MM.1S (cell line): ENCODE results near the gene SLC22A14.

Source experiments
- DNase-seq: peaks from one replicate; pipeline ENCODE4 v3.0.0-alpha.2; 2015
- H2AFZ ChIP-seq: fragments of 300-600 bp; sonication (generic); 2 replicates; pipeline ENCODE4 v1.6.0; 2016; ENCODE audit warnings: antibody characterized with exemption, low read length
- H3F3A ChIP-seq: fragments of 300-600 bp; sonication (generic); 2 replicates; pipeline ENCODE4 v1.6.1; 2016; ENCODE audit warnings: mild to moderate bottlenecking, antibody characterized with exemption, low read length, moderate library complexity, mixed read lengths; ENCODE audit not compliant: insufficient read depth
- H3K27ac ChIP-seq: fragments of 300-600 bp; sonication (generic); 2 replicates; pipeline ENCODE4 v1.5.1; 2016; ENCODE audit warnings: mild to moderate bottlenecking, low read length
- H3K27me3 ChIP-seq: fragments of 300-600 bp; sonication (generic); replicated peaks from 2 replicates; pipeline ENCODE4 v1.6.0; 2016; ENCODE audit warnings: low read length; ENCODE audit not compliant: insufficient read depth
- H3K36me3 ChIP-seq: fragments of 300-600 bp; sonication (generic); replicated peaks from 2 replicates; pipeline ENCODE4 v1.6.1; 2016; ENCODE audit warnings: mild to moderate bottlenecking, low read length, mixed read lengths; ENCODE audit not compliant: insufficient read depth
- H3K4me1 ChIP-seq: fragments of 300-600 bp; sonication (generic); 2 replicates; pipeline ENCODE4 v1.6.1; 2016; ENCODE audit warnings: low read length, mixed read lengths
- H3K4me2 ChIP-seq: fragments of 300-600 bp; sonication (generic); 2 replicates; pipeline ENCODE4 v1.6.0; 2016; ENCODE audit warnings: low read depth, low read length
- H3K4me3 ChIP-seq: fragments of 300-600 bp; sonication (generic); 2 replicates; pipeline ENCODE4 v1.5.1; 2016; ENCODE audit warnings: low read length, mixed read lengths
- H3K79me2 ChIP-seq: fragments of 300-600 bp; sonication (generic); 2 replicates; pipeline ENCODE4 v1.6.1; 2016; ENCODE audit warnings: mixed run types, low read length, mixed read lengths
- H3K9ac ChIP-seq: fragments of 300-600 bp; sonication (generic); 2 replicates; pipeline ENCODE4 v1.6.1; 2016; ENCODE audit warnings: low read length, mixed read lengths
- H3K9me2 ChIP-seq: fragments of 300-600 bp; sonication (generic); replicated peaks from 2 replicates; pipeline ENCODE4 v1.6.1; 2016; ENCODE audit warnings: mild to moderate bottlenecking, low read length, mixed read lengths; ENCODE audit not compliant: insufficient read depth
- H3K9me3 ChIP-seq: fragments of 300-600 bp; sonication (generic); replicated peaks from 2 replicates; pipeline ENCODE4 v1.6.1; 2016; ENCODE audit warnings: mild to moderate bottlenecking, low read length, mixed read lengths; ENCODE audit not compliant: insufficient read depth
- H4K20me1 ChIP-seq: fragments of 300-600 bp; sonication (generic); 2 replicates; pipeline ENCODE4 v1.6.1; 2016; ENCODE audit warnings: mild to moderate bottlenecking, low read length, moderate library complexity, mixed read lengths; ENCODE audit not compliant: insufficient read depth
- EZH2 ChIP-seq: fragments of 300-600 bp; sonication (generic); optimal IDR thresholded peaks from 2 replicates; pipeline ENCODE3; 2017; ENCODE audit warnings: low read depth, mild to moderate bottlenecking, antibody characterized with exemption, low read length, mixed read lengths
- EZH2phosphoT487 ChIP-seq: fragments of 300-600 bp; sonication (generic); IDR thresholded peaks from 2 replicates; pipeline ENCODE4 v1.6.1; 2018; ENCODE audit warnings: antibody characterized with exemption, low read length
- TF ChIP-seq, protein P1 (sequence below): fragments of 300-600 bp; sonication (generic); IDR thresholded peaks from 2 replicates; pipeline ENCODE4 v1.5.1; 2016; ENCODE audit warnings: antibody characterized with exemption, low read length, mixed read lengths

The SLC22A14 gene

DNA sequence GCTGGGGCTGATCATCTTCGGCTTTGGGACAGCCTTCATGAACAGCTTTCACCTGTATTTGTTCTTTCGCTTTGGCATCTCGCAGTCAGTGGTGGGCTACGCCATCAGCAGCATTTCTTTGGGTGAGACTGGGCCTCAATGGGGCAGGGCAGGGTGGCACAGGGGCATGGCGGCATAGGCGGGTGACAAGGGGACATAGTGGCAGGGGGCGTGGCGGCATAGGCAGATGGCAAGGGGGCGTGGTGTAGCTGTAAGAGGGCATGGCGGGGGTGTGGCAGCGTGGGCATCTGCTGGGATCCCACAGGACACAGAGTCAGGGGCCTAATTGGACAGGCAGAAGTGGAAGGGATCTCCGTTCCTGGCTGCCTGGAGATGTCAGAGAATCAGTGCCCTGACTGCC lies 25.5 kb downstream of the SLC22A14 start:
- H3K4me2 ChIP-seq: no peak overlapping the region
- no peak overlapping the region for H3K9ac ChIP-seq
- no peaks in the 10 kb centered on the region for H3K9me2 ChIP-seq
- no peaks in the 10 kb centered on the region for H3K27me3 ChIP-seq
- no peaks in the 10 kb centered on the region for H3F3A ChIP-seq
- no peaks in the 10 kb centered on the region for H3K79me2 ChIP-seq
- no peak overlapping the region for H3K4me3 ChIP-seq
- TF ChIP-seq EZH2phosphoT487 (no peak), EZH2 (no peak)
- TF ChIP-seq, protein P1, sequence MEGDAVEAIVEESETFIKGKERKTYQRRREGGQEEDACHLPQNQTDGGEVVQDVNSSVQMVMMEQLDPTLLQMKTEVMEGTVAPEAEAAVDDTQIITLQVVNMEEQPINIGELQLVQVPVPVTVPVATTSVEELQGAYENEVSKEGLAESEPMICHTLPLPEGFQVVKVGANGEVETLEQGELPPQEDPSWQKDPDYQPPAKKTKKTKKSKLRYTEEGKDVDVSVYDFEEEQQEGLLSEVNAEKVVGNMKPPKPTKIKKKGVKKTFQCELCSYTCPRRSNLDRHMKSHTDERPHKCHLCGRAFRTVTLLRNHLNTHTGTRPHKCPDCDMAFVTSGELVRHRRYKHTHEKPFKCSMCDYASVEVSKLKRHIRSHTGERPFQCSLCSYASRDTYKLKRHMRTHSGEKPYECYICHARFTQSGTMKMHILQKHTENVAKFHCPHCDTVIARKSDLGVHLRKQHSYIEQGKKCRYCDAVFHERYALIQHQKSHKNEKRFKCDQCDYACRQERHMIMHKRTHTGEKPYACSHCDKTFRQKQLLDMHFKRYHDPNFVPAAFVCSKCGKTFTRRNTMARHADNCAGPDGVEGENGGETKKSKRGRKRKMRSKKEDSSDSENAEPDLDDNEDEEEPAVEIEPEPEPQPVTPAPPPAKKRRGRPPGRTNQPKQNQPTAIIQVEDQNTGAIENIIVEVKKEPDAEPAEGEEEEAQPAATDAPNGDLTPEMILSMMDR: no peak
- DNase-seq: no peak
- no peaks in the 10 kb centered on the region for H4K20me1 ChIP-seq
- no peaks in the 10 kb centered on the region for H3K4me1 ChIP-seq
- no peak overlapping the region for H3K27ac ChIP-seq
- no peaks in the 10 kb centered on the region for H3K36me3 ChIP-seq
- no peaks in the 10 kb centered on the region for H3K9me3 ChIP-seq
- no peak overlapping the region for H2AFZ ChIP-seq

DNA sequence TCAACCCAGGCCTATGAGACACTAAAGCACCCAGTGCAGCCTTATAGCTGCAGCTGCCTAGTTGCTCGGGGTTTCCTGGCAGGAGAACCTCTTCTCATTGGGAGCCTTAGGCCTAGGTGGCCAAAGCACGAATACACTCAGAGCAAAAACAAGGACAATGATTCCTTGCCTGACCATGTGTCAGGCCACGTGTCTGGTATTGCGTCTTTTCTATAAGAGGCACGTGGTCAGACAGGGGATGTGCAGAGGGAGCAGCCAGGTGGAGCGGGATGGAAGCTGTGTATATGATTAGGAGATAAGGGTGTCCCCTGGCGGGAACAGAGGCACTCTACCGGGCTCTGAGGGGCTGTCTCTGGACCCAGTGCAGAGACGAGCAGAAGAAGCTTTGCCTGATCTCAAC lies 26.4 kb downstream of the SLC22A14 start:
- Histone ChIP-seq H2AFZ (no peak overlapping the region), H3K79me2 (no peaks in the 10 kb centered on the region), H3K9ac (no peak overlapping the region), H3F3A (no peaks in the 10 kb centered on the region), H3K4me3 (no peak overlapping the region), H3K4me2 (no peak overlapping the region), H3K9me2 (no peaks in the 10 kb centered on the region), H3K27ac (no peak overlapping the region), H3K9me3 (no peaks in the 10 kb centered on the region), H3K27me3 (no peaks in the 10 kb centered on the region), H3K4me1 (no peaks in the 10 kb centered on the region), H3K36me3 (no peaks in the 10 kb centered on the region), H4K20me1 (no peaks in the 10 kb centered on the region)
- DNase-seq: no peak
- TF ChIP-seq, protein P1: no peak
- TF ChIP-seq EZH2: no peak
- TF ChIP-seq EZH2phosphoT487: no peak

DNA sequence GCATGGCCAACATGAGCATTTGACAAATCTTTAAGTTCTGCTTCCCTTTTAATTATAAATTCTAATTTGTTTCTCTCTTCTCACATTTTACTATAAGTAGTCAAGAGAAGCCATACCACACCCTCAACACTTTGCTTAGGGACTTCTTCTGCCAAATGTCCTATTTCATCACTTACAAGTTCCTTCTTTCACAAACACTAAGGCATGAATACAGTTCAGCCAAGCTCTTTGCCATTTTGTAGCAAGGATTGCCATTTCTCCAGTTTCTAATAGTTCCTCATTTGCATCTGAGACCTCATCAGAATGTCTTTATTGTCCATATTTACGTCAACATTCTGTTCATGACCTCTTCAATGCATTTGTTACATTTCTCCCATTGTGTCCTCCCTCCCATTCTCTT lies 29.4 kb downstream of the SLC22A14 start:
- no peaks in the 10 kb centered on the region for H3K9me3 ChIP-seq
- no peaks in the 10 kb centered on the region for H3F3A ChIP-seq
- H3K36me3 ChIP-seq: no peaks in the 10 kb centered on the region
- TF ChIP-seq, protein P1: no peak
- TF ChIP-seq EZH2: no peak
- no peak for TF ChIP-seq EZH2phosphoT487
- no peaks in the 10 kb centered on the region for H3K9me2 ChIP-seq
- no peaks in the 10 kb centered on the region for H4K20me1 ChIP-seq
- no peaks in the 10 kb centered on the region for H3K4me1 ChIP-seq
- H3K27ac ChIP-seq: no peak overlapping the region
- no peak for DNase-seq
- H3K4me3 ChIP-seq: no peak overlapping the region
- H3K9ac ChIP-seq: no peak overlapping the region
- H3K4me2 ChIP-seq: no peak overlapping the region
- no peak overlapping the region for H2AFZ ChIP-seq
- H3K27me3 ChIP-seq: no peaks in the 10 kb centered on the region
- H3K79me2 ChIP-seq: no peaks in the 10 kb centered on the region
